OCI-LY7 (cell line): Measurements from ENCODE around the gene PGRMC1. TPM values are rescaled to one million over a fixed set of nuclear protein-coding genes. Genes with fewer than 3 reads are reported as not detected.

Experiments
- BruUV-seq: library from RNA; stranded (reverse); fragments of 400-500 nt; replicated peaks from 2 replicates; lab custom pipeline; 2021; lab: Mats Ljungman, UMichigan
- CTCF ChIA-PET: fragments of 300-600 bp; sonication (Branson Sonifier 250); formaldehyde crosslinking; loops from one replicate; lab custom pipeline; 2022; ENCODE audit warnings: antibody characterized with exemption; ENCODE audit not compliant: unreplicated experiment; lab: Charles Lee
- POLR2A ChIA-PET: fragments of 300-600 bp; sonication (Branson Sonifier 250); formaldehyde crosslinking; loops from one replicate; lab custom pipeline; 2022; ENCODE audit warnings: antibody characterized with exemption; lab: Charles Lee
- DNase-seq: peaks from one replicate; pipeline ENCODE4 v3.0.0-alpha.2; 2015; ENCODE audit warnings: low spot score
- H2AFZ ChIP-seq: fragments of 200-600 bp; sonication (generic), shearing (Covaris generic); 2 replicates; pipeline ENCODE4 v1.6.1; 2014; ENCODE audit warnings: mild to moderate bottlenecking, antibody characterized with exemption, low read length, moderate library complexity
- H3K27ac ChIP-seq: fragments of 200-600 bp; sonication (generic); 2 replicates; pipeline ENCODE4 v1.5.1; 2014; ENCODE audit warnings: mixed run types, low read depth, mild to moderate bottlenecking, moderate library complexity, low read length, inconsistent platforms; ENCODE audit not compliant: poor library complexity, severe bottlenecking
- H3K36me3 ChIP-seq: fragments of 200-600 bp; sonication (generic); 2 replicates; pipeline ENCODE4 v1.6.1; 2014; ENCODE audit warnings: mild to moderate bottlenecking, antibody characterized with exemption, low read length, moderate library complexity, mixed read lengths; ENCODE audit not compliant: insufficient read depth
- H3K4me1 ChIP-seq: fragments of 200-600 bp; sonication (generic); 2 replicates; pipeline ENCODE4 v1.5.1; 2014; ENCODE audit warnings: mild to moderate bottlenecking, low read length; ENCODE audit not compliant: insufficient read depth, poor library complexity, severe bottlenecking
- H3K4me2 ChIP-seq: fragments of 200-600 bp; sonication (generic); 2 replicates; pipeline ENCODE4 v1.6.1; 2014; ENCODE audit warnings: mild to moderate bottlenecking, low read length
- H3K4me3 ChIP-seq: fragments of 200-600 bp; sonication (generic); 2 replicates; pipeline ENCODE4 v1.5.1; 2014; ENCODE audit warnings: mild to moderate bottlenecking, low read depth, low read length; ENCODE audit not compliant: poor library complexity, severe bottlenecking
- H3K79me2 ChIP-seq: fragments of 200-600 bp; sonication (generic); 2 replicates; pipeline ENCODE4 v1.6.1; 2016; ENCODE audit warnings: low read depth, mild to moderate bottlenecking, low read length, moderate library complexity, mixed read lengths; ENCODE audit not compliant: insufficient read depth
- H3K9me2 ChIP-seq: fragments of 200-600 bp; sonication (generic); 2 replicates; pipeline ENCODE4 v1.6.1; 2016; ENCODE audit warnings: mild to moderate bottlenecking, low read length, mixed read lengths; ENCODE audit not compliant: insufficient read depth
- H3K9me3 ChIP-seq: fragments of 200-600 bp; sonication (generic); 2 replicates; pipeline ENCODE4 v1.6.1; 2014; ENCODE audit warnings: mild to moderate bottlenecking, mixed run types, low read length, mixed read lengths
- H4K20me1 ChIP-seq: fragments of 200-600 bp; sonication (generic); 2 replicates; pipeline ENCODE4 v1.6.1; 2014; ENCODE audit warnings: mild to moderate bottlenecking, antibody characterized with exemption, low read length, moderate library complexity, mixed read lengths; ENCODE audit not compliant: insufficient read depth
- EZH2phosphoT487 ChIP-seq: fragments of 200-600 bp; sonication (generic); IDR thresholded peaks from 2 replicates; pipeline ENCODE4 v1.6.1; 2018; ENCODE audit warnings: low read depth, borderline replicate concordance, mild to moderate bottlenecking, mixed run types, antibody characterized with exemption, low read length, moderate library complexity, mixed read lengths
- intact Hi-C: fragments of 100-400 bp; cut with micrococcal nuclease; formaldehyde crosslinking; loops from one replicate; pipeline ENCODE4 v1.10.0; 2022; ENCODE audit not compliant: unreplicated experiment
- total RNA-seq, 2 experiments: library from RNA; depleted of rRNA in 1 of 2; stranded (reverse); fragments of >200 nt in 1 of 2; shearing (Covaris generic) in 1 of 2; gene quantifications; 2 replicates each; pipeline ENCODE4 v1.2.3, GENCODE V29; 2014 to 2022
- TF ChIP-seq, protein P1 (sequence below): fragments of 200-600 bp; sonication (generic); conservative IDR thresholded peaks from 2 replicates; pipeline ENCODE4 v1.5.1; 2014; ENCODE audit warnings: mild to moderate bottlenecking, antibody characterized with exemption, low read length, moderate library complexity, mixed read lengths

Gene PGRMC1
- total RNA-seq, 2 experiments from 2014 or later: 22.9 to 23.9 TPM

DNA sequence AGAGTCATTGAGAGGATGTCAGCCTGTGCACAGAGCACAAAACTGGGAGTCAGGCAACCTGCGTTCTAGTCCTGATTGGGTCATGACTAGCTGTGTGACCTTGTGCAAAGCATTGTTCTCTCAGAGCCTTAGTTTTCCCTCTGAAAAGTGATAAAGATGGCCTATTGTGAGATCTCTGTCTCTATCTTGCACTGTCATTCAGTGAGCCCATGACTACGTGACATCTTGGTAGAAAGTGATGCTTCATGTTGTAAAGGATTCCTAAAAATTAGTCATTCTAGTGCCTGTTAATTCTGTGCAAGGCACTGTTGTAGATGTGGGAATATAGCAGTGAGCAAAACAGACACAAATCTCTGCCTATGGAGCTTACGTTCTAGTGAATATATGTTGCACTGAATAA is 2.5 kb downstream of the PGRMC1 start:
- BruUV-seq: no TSS peak
- Histone ChIP-seq H3K4me2 (peak overlapping the region; percentile 26; the same call in 1 of the 2 replicates), H4K20me1 (no peaks in the 10 kb centered on the region), H3K36me3 (peaks cover 19% of the 10 kb centered on the region), H3K4me3 (no peak overlapping the region), H3K4me1 (no peaks in the 10 kb centered on the region), H3K79me2 (peaks cover 9% of the 10 kb centered on the region; the same call in 1 of the 2 replicates), H3K9me3 (no peaks in the 10 kb centered on the region), H3K9me2 (no peaks in the 10 kb centered on the region), H2AFZ (no peak overlapping the region), H3K27ac (no peak overlapping the region)
- TF ChIP-seq, protein P1, sequence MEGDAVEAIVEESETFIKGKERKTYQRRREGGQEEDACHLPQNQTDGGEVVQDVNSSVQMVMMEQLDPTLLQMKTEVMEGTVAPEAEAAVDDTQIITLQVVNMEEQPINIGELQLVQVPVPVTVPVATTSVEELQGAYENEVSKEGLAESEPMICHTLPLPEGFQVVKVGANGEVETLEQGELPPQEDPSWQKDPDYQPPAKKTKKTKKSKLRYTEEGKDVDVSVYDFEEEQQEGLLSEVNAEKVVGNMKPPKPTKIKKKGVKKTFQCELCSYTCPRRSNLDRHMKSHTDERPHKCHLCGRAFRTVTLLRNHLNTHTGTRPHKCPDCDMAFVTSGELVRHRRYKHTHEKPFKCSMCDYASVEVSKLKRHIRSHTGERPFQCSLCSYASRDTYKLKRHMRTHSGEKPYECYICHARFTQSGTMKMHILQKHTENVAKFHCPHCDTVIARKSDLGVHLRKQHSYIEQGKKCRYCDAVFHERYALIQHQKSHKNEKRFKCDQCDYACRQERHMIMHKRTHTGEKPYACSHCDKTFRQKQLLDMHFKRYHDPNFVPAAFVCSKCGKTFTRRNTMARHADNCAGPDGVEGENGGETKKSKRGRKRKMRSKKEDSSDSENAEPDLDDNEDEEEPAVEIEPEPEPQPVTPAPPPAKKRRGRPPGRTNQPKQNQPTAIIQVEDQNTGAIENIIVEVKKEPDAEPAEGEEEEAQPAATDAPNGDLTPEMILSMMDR: no peak
- no peak for TF ChIP-seq EZH2phosphoT487
- no peak for DNase-seq
- ChIA-PET POLR2A (interaction anchor here (1.1 to 1.6 kb wide), 2 partner anchors 10 to 16 kb away, joined by 4 to 6 read pairs; no protein-coding TSS in a partner anchor), CTCF (interaction anchor here (0.6 kb wide), 1 partner anchor 28 kb away, joined by 5 read pairs; no protein-coding TSS in a partner anchor)
- intact Hi-C loops: no loop called here

GRCh38 chrX:119240356-119240755 is 4.3 kb downstream of the PGRMC1 start:
- H3K9me2 ChIP-seq: no peaks in the 10 kb centered on the region
- CTCF ChIA-PET: no interaction called here
- POLR2A ChIA-PET: no interaction called here
- peaks cover 9% of the 10 kb centered on the region; the same call in 1 of the 2 replicates for H3K79me2 ChIP-seq
- no peak overlapping the region for H3K4me2 ChIP-seq
- no peak overlapping the region for H3K27ac ChIP-seq
- H2AFZ ChIP-seq: no peak overlapping the region
- no peak for TF ChIP-seq EZH2phosphoT487
- TF ChIP-seq, protein P1: no peak
- intact Hi-C loops: no loop called here
- no TSS peak for BruUV-seq
- DNase-seq: no peak
- no peak overlapping the region for H3K4me3 ChIP-seq
- no peaks in the 10 kb centered on the region for H4K20me1 ChIP-seq
- H3K36me3 ChIP-seq: peaks cover 19% of the 10 kb centered on the region
- H3K9me3 ChIP-seq: no peaks in the 10 kb centered on the region
- no peaks in the 10 kb centered on the region for H3K4me1 ChIP-seq

DNA sequence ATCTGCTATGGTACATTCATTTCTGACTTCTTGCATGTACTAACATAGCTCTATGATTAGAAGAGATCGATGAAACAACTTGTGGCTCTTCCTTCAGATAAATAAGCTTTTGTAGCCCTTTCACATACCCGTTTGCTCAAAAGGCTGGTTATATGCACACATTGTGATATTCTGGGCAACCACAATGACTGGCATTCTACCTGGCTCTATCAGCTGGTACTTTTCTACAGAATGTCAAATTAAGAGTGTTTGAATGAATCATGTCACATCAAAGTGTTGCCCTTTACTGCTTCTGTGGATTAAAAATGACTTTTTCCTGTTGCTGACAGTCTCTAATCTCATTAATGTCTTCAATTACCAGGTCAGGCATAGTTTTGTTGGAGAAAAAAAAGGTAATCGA is 11.6 kb downstream of the PGRMC1 start:
- H3K4me3 ChIP-seq: no peak overlapping the region
- no TSS peak for BruUV-seq
- no peak for DNase-seq
- ChIA-PET POLR2A (interaction anchor here (0.7 kb wide), 2 partner anchors 77 to 208 kb away, joined by 4 read pairs; no protein-coding TSS in a partner anchor), CTCF (no interaction called here)
- no peak overlapping the region for H3K27ac ChIP-seq
- H3K9me2 ChIP-seq: no peaks in the 10 kb centered on the region
- no peak overlapping the region for H2AFZ ChIP-seq
- H3K4me2 ChIP-seq: no peak overlapping the region
- H3K9me3 ChIP-seq: no peaks in the 10 kb centered on the region
- H3K36me3 ChIP-seq: peaks cover 3% of the 10 kb centered on the region
- H3K79me2 ChIP-seq: no peaks in the 10 kb centered on the region
- intact Hi-C loops: no loop called here
- H4K20me1 ChIP-seq: no peaks in the 10 kb centered on the region
- TF ChIP-seq EZH2phosphoT487: no peak
- TF ChIP-seq, protein P1: no peak
- no peaks in the 10 kb centered on the region for H3K4me1 ChIP-seq
